Neural cell (in vitro differentiated cells): ENCODE data around the gene FERMT3. TPM values are rescaled to one million over a fixed set of nuclear protein-coding genes. Genes with fewer than 3 reads are reported as not detected.

Experiments used
- H2AFZ ChIP-seq: fragments of 200-600, 300-800 bp; sonication (generic), shearing (Covaris generic); 2 replicates; pipeline ENCODE4 v1.6.0; 2014; ENCODE audit warnings: low read depth, mild to moderate bottlenecking, antibody characterized with exemption, low read length, moderate library complexity
- H3F3A ChIP-seq: fragments of 200-600 bp; shearing (Covaris generic); 2 replicates; pipeline ENCODE4 v1.6.1; 2016; ENCODE audit warnings: mild to moderate bottlenecking, moderate library complexity, mixed read lengths, antibody characterized with exemption, low read length; ENCODE audit not compliant: insufficient read depth, poor library complexity, severe bottlenecking
- H3K27ac ChIP-seq: fragments of 200-600, 300-800 bp; sonication (generic), shearing (Covaris generic); 2 replicates; pipeline ENCODE4 v1.5.1; 2014; ENCODE audit warnings: mild to moderate bottlenecking, low read length, moderate library complexity
- H3K27me3 ChIP-seq: fragments of 300-800, 200-600 bp; sonication (generic), shearing (Covaris generic); 2 replicates; pipeline ENCODE4 v1.6.0; 2014; ENCODE audit warnings: mild to moderate bottlenecking, low read depth, low read length, moderate library complexity; ENCODE audit not compliant: insufficient read depth
- H3K36me3 ChIP-seq: fragments of 300-800, 200-600 bp; sonication (generic), shearing (Covaris generic); 2 replicates; pipeline ENCODE4 v1.5.1; 2014; ENCODE audit warnings: mild to moderate bottlenecking, antibody characterized with exemption, low read length, moderate library complexity; ENCODE audit not compliant: insufficient read depth
- H3K4me2 ChIP-seq: fragments of 300-800, 200-600 bp; sonication (generic), shearing (Covaris generic); 2 replicates; pipeline ENCODE4 v1.6.0; 2014; ENCODE audit warnings: mild to moderate bottlenecking, low read length
- H3K4me3 ChIP-seq: fragments of 300-800, 200-600 bp; sonication (generic), shearing (Covaris generic); 2 replicates; pipeline ENCODE4 v1.5.1; 2014; ENCODE audit warnings: mild to moderate bottlenecking, low read length, moderate library complexity
- H3K79me2 ChIP-seq: fragments of 200-600 bp; shearing (Covaris generic); replicated peaks from 2 replicates; pipeline ENCODE4 v1.6.0; 2014; ENCODE audit warnings: mild to moderate bottlenecking, low read length, moderate library complexity; ENCODE audit not compliant: insufficient read depth
- H3K9ac ChIP-seq: fragments of 300-800, 200-600 bp; sonication (generic), shearing (Covaris generic); 2 replicates; pipeline ENCODE4 v1.6.1; 2016; ENCODE audit warnings: mild to moderate bottlenecking, low read length, mixed read lengths
- H3K9me2 ChIP-seq: fragments of 200-600 bp; shearing (Covaris generic); 2 replicates; pipeline ENCODE4 v1.6.1; 2016; ENCODE audit warnings: mild to moderate bottlenecking, low read length, mixed read lengths; ENCODE audit not compliant: insufficient read depth
- H3K9me3 ChIP-seq: fragments of 200-600, 300-800 bp; sonication (generic), shearing (Covaris generic); 2 replicates; pipeline ENCODE4 v1.6.1; 2016; ENCODE audit warnings: mild to moderate bottlenecking, mixed run types, low read length, moderate library complexity, mixed read lengths
- H4K20me1 ChIP-seq: fragments of 200-600 bp; shearing (Covaris generic); 2 replicates; pipeline ENCODE4 v1.6.1; 2016; ENCODE audit warnings: mild to moderate bottlenecking, mixed run types; ENCODE audit not compliant: insufficient read depth
- EP300 ChIP-seq: fragments of 450-650 bp; conservative IDR thresholded peaks from 2 replicates; pipeline ENCODE4 v1.6.1; 2014; ENCODE audit warnings: antibody characterized with exemption, mild to moderate bottlenecking, moderate library complexity; ENCODE audit not compliant: poor library complexity, severe bottlenecking
- EZH2 ChIP-seq: fragments of 200-600, 300-800 bp; shearing (Covaris generic), sonication (generic); IDR thresholded peaks from 2 replicates; pipeline ENCODE4 v1.6.1; 2014; ENCODE audit warnings: antibody characterized with exemption, low read length, borderline replicate concordance, mild to moderate bottlenecking; ENCODE audit not compliant: insufficient read depth, poor library complexity, severe bottlenecking
- MXI1 ChIP-seq: fragments of 450-650 bp; conservative IDR thresholded peaks from 2 replicates; pipeline ENCODE4 v1.6.1; 2014; ENCODE audit warnings: antibody characterized with exemption, mild to moderate bottlenecking; ENCODE audit not compliant: poor library complexity, severe bottlenecking
- POLR2AphosphoS5 ChIP-seq: IDR thresholded peaks from 2 replicates; pipeline ENCODE4 v1.6.1; 2012
- RAD21 ChIP-seq: fragments of 450-650 bp; conservative IDR thresholded peaks from 2 replicates; pipeline ENCODE4 v1.6.1; 2014; ENCODE audit warnings: antibody characterized with exemption, mild to moderate bottlenecking, moderate library complexity
- SMC3 ChIP-seq: fragments of 450-650 bp; conservative IDR thresholded peaks from 2 replicates; pipeline ENCODE4 v1.6.1; 2014; ENCODE audit warnings: antibody characterized with exemption, mild to moderate bottlenecking, moderate library complexity; ENCODE audit not compliant: poor library complexity
- TAF1 ChIP-seq: IDR thresholded peaks from 2 replicates; pipeline ENCODE4 v1.6.1; 2012; ENCODE audit warnings: low read depth
- polyA plus RNA-seq: library from polyadenylated mRNA; depleted of rRNA; stranded (reverse); fragments of >200 nt; gene quantifications from 2 replicates; pipeline ENCODE4 v1.2.3, GENCODE V29; 2014
- TF ChIP-seq, protein P1 (sequence below): fragments of 450-650 bp; IDR thresholded peaks from 2 replicates; pipeline ENCODE4 v1.5.1; 2014; ENCODE audit warnings: antibody characterized with exemption, mild to moderate bottlenecking, moderate library complexity; ENCODE audit not compliant: poor library complexity, severe bottlenecking
- TF ChIP-seq, protein P2 (sequence below): IDR thresholded peaks from 2 replicates; pipeline ENCODE4 v1.6.1; 2012; ENCODE audit warnings: borderline replicate concordance

FERMT3 gene
- polyA plus RNA-seq, 1 donor from 2014 or later, result 0.89 TPM

- Histone ChIP-seq H3K9me2 (no peaks in the 10 kb centered on the region), H3K27me3 (no peaks in the 10 kb centered on the region), H3K4me3 (peak overlapping the region; percentile 97), H4K20me1 (no peaks in the 10 kb centered on the region), H3K9ac (peak overlapping the region; percentile 82), H3F3A (no peaks in the 10 kb centered on the region), H3K79me2 (no peaks in the 10 kb centered on the region), H3K9me3 (no peaks in the 10 kb centered on the region), H2AFZ (peak overlapping the region; percentile 66), H3K36me3 (no peaks in the 10 kb centered on the region), H3K4me2 (peak overlapping the region; percentile 79), H3K27ac (peak overlapping the region; percentile 94)
- TF ChIP-seq EP300 (no peak), TAF1 (no peak), RAD21 (no peak), MXI1 (no peak), SMC3 (no peak), POLR2AphosphoS5 (no peak), EZH2 (no peak)
- TF ChIP-seq, protein P1, sequence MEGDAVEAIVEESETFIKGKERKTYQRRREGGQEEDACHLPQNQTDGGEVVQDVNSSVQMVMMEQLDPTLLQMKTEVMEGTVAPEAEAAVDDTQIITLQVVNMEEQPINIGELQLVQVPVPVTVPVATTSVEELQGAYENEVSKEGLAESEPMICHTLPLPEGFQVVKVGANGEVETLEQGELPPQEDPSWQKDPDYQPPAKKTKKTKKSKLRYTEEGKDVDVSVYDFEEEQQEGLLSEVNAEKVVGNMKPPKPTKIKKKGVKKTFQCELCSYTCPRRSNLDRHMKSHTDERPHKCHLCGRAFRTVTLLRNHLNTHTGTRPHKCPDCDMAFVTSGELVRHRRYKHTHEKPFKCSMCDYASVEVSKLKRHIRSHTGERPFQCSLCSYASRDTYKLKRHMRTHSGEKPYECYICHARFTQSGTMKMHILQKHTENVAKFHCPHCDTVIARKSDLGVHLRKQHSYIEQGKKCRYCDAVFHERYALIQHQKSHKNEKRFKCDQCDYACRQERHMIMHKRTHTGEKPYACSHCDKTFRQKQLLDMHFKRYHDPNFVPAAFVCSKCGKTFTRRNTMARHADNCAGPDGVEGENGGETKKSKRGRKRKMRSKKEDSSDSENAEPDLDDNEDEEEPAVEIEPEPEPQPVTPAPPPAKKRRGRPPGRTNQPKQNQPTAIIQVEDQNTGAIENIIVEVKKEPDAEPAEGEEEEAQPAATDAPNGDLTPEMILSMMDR, result no peak
- TF ChIP-seq, protein P2, sequence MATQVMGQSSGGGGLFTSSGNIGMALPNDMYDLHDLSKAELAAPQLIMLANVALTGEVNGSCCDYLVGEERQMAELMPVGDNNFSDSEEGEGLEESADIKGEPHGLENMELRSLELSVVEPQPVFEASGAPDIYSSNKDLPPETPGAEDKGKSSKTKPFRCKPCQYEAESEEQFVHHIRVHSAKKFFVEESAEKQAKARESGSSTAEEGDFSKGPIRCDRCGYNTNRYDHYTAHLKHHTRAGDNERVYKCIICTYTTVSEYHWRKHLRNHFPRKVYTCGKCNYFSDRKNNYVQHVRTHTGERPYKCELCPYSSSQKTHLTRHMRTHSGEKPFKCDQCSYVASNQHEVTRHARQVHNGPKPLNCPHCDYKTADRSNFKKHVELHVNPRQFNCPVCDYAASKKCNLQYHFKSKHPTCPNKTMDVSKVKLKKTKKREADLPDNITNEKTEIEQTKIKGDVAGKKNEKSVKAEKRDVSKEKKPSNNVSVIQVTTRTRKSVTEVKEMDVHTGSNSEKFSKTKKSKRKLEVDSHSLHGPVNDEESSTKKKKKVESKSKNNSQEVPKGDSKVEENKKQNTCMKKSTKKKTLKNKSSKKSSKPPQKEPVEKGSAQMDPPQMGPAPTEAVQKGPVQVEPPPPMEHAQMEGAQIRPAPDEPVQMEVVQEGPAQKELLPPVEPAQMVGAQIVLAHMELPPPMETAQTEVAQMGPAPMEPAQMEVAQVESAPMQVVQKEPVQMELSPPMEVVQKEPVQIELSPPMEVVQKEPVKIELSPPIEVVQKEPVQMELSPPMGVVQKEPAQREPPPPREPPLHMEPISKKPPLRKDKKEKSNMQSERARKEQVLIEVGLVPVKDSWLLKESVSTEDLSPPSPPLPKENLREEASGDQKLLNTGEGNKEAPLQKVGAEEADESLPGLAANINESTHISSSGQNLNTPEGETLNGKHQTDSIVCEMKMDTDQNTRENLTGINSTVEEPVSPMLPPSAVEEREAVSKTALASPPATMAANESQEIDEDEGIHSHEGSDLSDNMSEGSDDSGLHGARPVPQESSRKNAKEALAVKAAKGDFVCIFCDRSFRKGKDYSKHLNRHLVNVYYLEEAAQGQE, result no peak
Observed at GRCh38 chr11:64239662-64240434, 33.3 kb downstream of the FERMT3 start.

DNA sequence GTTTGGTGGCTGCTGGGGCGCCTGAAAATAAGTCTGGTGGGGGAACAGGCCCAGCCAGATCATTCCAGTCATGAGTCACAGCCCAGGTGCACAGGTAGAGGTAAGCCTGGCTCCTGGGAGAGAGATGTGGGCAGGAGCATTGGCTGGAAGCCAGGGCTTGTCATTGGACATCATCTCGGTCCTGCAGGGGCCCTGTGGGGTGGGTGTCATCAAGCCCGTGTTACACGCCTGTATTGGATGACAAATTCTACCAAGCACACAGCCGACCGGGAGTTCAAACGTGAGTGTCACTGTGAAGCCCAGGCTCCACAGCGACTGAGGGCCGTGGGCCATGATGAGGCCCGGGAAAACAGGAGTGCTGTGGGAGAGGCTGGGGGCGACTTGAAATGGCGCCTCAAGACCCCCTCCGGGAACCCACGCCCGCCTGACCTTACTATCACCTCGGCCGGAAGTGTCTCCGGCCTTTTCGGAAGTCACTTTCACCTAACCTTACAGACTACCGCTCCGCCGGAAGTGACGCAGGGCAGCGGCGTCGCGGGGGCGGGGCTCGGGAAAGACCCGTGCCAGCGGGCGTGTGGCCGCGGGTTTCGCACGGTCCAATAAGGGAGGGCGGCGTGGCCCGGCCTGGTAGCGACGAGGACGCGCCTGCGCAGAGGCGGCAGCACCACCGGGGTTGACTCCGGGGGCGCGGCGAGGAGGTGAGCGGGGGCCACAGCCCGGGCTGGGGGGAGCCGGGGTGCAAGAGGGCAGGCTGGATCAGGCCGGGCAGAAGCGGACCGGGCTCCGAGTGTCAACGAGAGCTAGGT is 34.1 kb downstream of the FERMT3 start, which contains the start of gene FKBP2:
Gene FKBP2 (plus strand): TSS at position 661 of the 806 bp plus-strand sequence. CDS start 1,293 bp downstream, outside the sequence.
- Histone ChIP-seq H3K79me2 (peaks cover 7% of the 10 kb centered on the region), H3K4me3 (peak within 1 kb of the TSS; percentile 97), H3K9ac (peak within 1 kb of the TSS; percentile 82), H3K36me3 (no peaks in the 10 kb centered on the region), H2AFZ (peak within 1 kb of the TSS; percentile 66), H3K9me3 (no peaks in the 10 kb centered on the region), H3K4me2 (peak within 1 kb of the TSS; percentile 80), H3F3A (no peaks in the 10 kb centered on the region), H3K27me3 (no peaks in the 10 kb centered on the region), H3K27ac (peak within 1 kb of the TSS; percentile 94), H3K9me2 (no peaks in the 10 kb centered on the region), H4K20me1 (no peaks in the 10 kb centered on the region)
- TF ChIP-seq, protein P2, result peak; percentile 77
- TF ChIP-seq RAD21 (no peak), POLR2AphosphoS5 (peak; percentile 91), TAF1 (peak; percentile 57), MXI1 (peak; percentile 62), EP300 (peak; percentile 54), EZH2 (no peak)
- TF ChIP-seq, protein P1, result peak; percentile 7
